GM13976 (cell line): ENCODE results near the gene KANTR.

Experiments
- DNase-seq: peaks from one replicate; pipeline ENCODE4 v3.0.0; 2012; ENCODE audit warnings: low spot score
- in situ Hi-C: fragments of 300-500 bp; cut with MboI; formaldehyde crosslinking; loops from one replicate; pipeline ENCODE4 v1.12.0; 2022; ENCODE audit warnings: low sequenced_read_pairs, mixed read lengths, inconsistent platforms; ENCODE audit not compliant: unreplicated experiment
- TF ChIP-seq, protein P1 (sequence below): IDR thresholded peaks from 2 replicates; pipeline ENCODE4 v1.5.1; 2012; ENCODE audit warnings: borderline replicate concordance, mild to moderate bottlenecking; ENCODE audit not compliant: insufficient read depth; ENCODE audit errors: extremely low read depth, missing control alignments, control extremely low read depth

The KANTR gene

DNA sequence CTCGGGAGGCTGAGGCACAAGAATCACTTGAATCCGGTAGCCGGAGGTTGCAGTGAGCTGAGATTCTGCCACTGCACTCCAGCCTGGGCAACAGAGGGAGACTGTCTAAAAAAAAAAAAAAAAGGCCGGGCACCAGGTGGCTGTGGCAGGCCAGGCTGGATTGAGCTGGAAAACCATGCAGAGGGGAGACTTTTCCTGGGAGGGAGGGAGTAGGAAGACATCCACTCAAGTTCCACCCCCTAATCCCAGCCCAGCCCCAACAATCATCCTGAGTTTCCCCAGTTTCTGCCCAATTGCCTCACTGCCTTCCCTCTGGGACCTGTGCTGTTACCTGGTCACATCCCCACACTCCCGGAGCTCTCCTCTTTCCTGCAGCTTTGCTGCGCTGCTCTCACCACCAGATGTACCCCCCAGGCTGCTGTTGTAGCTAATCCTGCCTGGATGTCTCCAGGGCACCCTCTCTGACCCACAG, 20.8 kb upstream of the KANTR start:
- no peak for DNase-seq
- in situ Hi-C loops, result no loop called here
- TF ChIP-seq, protein P1, sequence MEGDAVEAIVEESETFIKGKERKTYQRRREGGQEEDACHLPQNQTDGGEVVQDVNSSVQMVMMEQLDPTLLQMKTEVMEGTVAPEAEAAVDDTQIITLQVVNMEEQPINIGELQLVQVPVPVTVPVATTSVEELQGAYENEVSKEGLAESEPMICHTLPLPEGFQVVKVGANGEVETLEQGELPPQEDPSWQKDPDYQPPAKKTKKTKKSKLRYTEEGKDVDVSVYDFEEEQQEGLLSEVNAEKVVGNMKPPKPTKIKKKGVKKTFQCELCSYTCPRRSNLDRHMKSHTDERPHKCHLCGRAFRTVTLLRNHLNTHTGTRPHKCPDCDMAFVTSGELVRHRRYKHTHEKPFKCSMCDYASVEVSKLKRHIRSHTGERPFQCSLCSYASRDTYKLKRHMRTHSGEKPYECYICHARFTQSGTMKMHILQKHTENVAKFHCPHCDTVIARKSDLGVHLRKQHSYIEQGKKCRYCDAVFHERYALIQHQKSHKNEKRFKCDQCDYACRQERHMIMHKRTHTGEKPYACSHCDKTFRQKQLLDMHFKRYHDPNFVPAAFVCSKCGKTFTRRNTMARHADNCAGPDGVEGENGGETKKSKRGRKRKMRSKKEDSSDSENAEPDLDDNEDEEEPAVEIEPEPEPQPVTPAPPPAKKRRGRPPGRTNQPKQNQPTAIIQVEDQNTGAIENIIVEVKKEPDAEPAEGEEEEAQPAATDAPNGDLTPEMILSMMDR, result no peak

GRCh38 chrX:53075011-53075410, 18.9 kb upstream of the KANTR start:
- DNase-seq, result no peak
- TF ChIP-seq, protein P1, result no peak
- in situ Hi-C loops, result no loop called here

- DNase-seq, result no peak
- TF ChIP-seq, protein P1, result no peak
- in situ Hi-C loops, result no loop called here
Measured at GRCh38 chrX:53076671-53077070, 17.3 kb upstream of the KANTR start.

GRCh38 chrX:53077207-53078197, 16.4 kb upstream of the KANTR start:
- no peak for DNase-seq
- in situ Hi-C loops, result no loop called here
- TF ChIP-seq, protein P1, result no peak

DNA sequence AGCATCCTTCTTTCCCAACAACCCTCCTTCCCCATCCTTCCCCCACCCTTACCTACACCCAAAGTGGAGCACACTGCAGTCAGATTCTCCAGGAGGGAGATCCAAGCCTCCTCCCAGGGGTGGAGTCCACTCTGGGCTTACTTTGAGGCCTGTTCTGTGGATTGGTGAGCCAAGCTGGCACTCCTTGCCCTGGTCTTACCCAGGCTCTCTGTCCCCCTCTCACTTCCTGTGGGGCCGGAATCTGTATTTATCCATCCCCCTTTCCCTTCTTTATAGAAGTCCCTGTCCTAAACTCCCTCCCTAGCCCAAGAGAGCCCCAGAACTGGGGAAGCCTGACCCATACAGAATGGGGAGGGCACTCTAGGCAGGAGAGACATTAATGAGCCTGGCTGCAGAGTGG, 15.0 kb upstream of the KANTR start:
- no peak for DNase-seq
- in situ Hi-C loops, result no loop called here
- TF ChIP-seq, protein P1, result no peak

DNA sequence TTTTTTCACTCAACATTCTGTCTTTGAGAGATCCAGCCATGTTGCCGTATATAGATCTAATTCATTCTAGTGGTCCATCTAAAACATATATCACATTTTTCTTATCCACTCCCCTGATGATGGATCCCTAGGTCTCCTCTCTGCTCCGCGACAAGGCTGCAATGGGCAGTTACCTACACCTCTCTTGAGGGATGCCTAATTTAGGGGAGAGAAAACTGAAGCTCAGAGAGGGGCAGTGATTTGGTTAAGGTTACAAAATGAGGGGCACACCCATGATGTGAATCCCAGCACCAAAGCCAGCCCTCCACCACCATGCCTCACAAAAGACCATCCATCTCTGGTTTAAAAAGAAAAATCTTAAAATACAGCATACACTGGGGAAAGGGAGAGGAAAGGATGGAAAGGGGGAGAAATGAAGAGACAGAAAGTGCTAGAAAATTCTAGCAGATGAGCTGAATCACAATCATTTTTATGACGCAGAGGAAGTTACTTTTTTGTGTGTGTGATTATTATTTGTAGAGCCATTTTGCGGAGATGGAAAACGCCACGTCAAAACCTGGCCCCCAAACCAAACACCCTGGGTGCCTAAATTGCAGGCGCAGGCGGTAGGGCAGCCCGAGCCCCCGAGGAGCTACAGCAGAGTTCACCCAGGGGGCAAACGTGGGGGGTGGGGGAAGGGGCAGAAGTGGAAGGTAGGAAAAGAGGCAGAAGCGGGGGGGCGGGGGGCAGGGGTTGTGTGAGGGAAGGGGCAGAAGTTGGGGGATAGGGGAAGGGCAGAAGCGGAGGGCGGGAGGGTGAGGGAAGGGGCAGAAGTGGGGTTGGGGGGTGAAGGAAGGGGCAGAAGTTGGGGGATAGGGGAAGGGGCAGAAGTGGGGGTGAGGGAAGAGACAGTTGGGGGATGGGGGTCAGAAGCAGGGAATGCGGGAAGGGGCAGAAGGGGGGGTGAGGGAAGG, 13.0 kb upstream of the KANTR start:
- no peak for DNase-seq
- in situ Hi-C loops, result no loop called here
- TF ChIP-seq, protein P1, result no peak
